GM23338 (cell line): Measurements from ENCODE around the gene DNAJB8.

ENCODE experiments used
- CTCF ChIP-seq, 2 experiments: fragments of 200-600 bp in 1 of 2; sonication (generic) in 1 of 2; conservative IDR thresholded peaks; 2 replicates each; pipeline versions ENCODE4 v1.5.1 to v1.6.1; 2016 to 2017; ENCODE audit warnings: antibody characterized with exemption in 2 of 2, low read depth in 2 of 2, mild to moderate bottlenecking in 2 of 2, moderate library complexity in 1 of 2
- EZH2 ChIP-seq: fragments of 200-600 bp; sonication (generic); IDR thresholded peaks from one replicate; pipeline ENCODE4 v1.8.0; 2017; ENCODE audit warnings: antibody characterized with exemption, mild to moderate bottlenecking, low read depth; ENCODE audit not compliant: unreplicated experiment
- POLR2AphosphoS5 ChIP-seq: IDR thresholded peaks from 2 replicates; pipeline ENCODE4 v1.6.1; 2016; ENCODE audit warnings: antibody characterized with exemption, low read depth
- REST ChIP-seq: IDR thresholded peaks from one replicate; pipeline ENCODE4 v1.6.1; 2018; ENCODE audit warnings: antibody characterized with exemption; ENCODE audit not compliant: unreplicated experiment

- 0 out of 4 replicates have a peak, but pooled peaks of 1 of the 2 experiments have one; percentile 10 for TF ChIP-seq CTCF (conservative IDR thresholded peaks at IDR 0.05; ENCODE audit: low read depth in 2 of 2)
- TF ChIP-seq POLR2AphosphoS5 = no peak
- TF ChIP-seq EZH2 = no peak
- no peak for TF ChIP-seq REST
These were observed 5.0 kb downstream of the DNAJB8 start for GRCh38 chr3:128461731-128462130.
